H1 (cell line): ENCODE data around the gene KCNQ1. TPM values are rescaled to one million over a fixed set of nuclear protein-coding genes. Genes with fewer than 3 reads are reported as not detected.

Source experiments
- CTCF ChIA-PET: fragments of 300-600 bp; sonication (Branson Sonifier 250); formaldehyde crosslinking; loops from one replicate; lab custom pipeline; 2021; ENCODE audit not compliant: partially characterized antibody; lab: Charles Lee
- POLR2A ChIA-PET: fragments of 300-600 bp; sonication (Branson Sonifier 250); formaldehyde crosslinking; loops from one replicate; lab custom pipeline; 2021; ENCODE audit warnings: inconsistent platforms; ENCODE audit not compliant: partially characterized antibody; lab: Charles Lee
- DNase-seq, 2 experiments: peaks; one replicate each; pipeline versions ENCODE4 v3.0.0 to v3.0.0-alpha.2; 2010 to 2022; ENCODE audit warnings: low spot score in 2 of 2, low read depth in 1 of 2, mixed read lengths in 1 of 2
- FAIRE-seq: peaks from 2 replicates; lab custom pipeline; 2011; peaks lifted over from hg19 to GRCh38; lab: Jason Lieb, UNC
- H2AFZ ChIP-seq: 2 replicates; pipeline ENCODE4 v1.8.1; 2012; ENCODE audit warnings: low read length, inconsistent platforms
- H2AK5ac ChIP-seq: 2 replicates; pipeline ENCODE4 v1.6.1; 2013; ENCODE audit warnings: low read depth, low read length
- H2BK120ac ChIP-seq: replicated peaks from 2 replicates; pipeline ENCODE3; 2013; ENCODE audit warnings: low read depth, low read length, inconsistent platforms
- H2BK12ac ChIP-seq: 2 replicates; pipeline ENCODE4 v1.6.1; 2013; ENCODE audit warnings: low read depth, low read length
- H2BK15ac ChIP-seq: 2 replicates; pipeline ENCODE4 v1.6.1; 2013; ENCODE audit warnings: low read length
- H2BK20ac ChIP-seq: 2 replicates; pipeline ENCODE4 v1.6.1; 2013; ENCODE audit warnings: low read length
- H2BK5ac ChIP-seq: 2 replicates; pipeline ENCODE4 v1.6.1; 2013; ENCODE audit warnings: low read depth, low read length
- H3K14ac ChIP-seq: 2 replicates; pipeline ENCODE4 v1.6.1; 2013; ENCODE audit warnings: inconsistent platforms; ENCODE audit not compliant: insufficient read length
- H3K18ac ChIP-seq: 2 replicates; pipeline ENCODE4 v1.6.1; 2013; ENCODE audit warnings: low read length; ENCODE audit errors: extremely low read depth
- H3K23ac ChIP-seq: 2 replicates; pipeline ENCODE4 v1.6.1; 2013; ENCODE audit warnings: inconsistent platforms; ENCODE audit not compliant: insufficient read length
- H3K23me2 ChIP-seq: 2 replicates; pipeline ENCODE4 v1.6.1; 2013; ENCODE audit warnings: low read depth, low read length
- H3K27ac ChIP-seq: 2 replicates; pipeline ENCODE4 v1.6.1; 2011; ENCODE audit warnings: low read depth, low read length, inconsistent platforms
- H3K27me3 ChIP-seq, 4 experiments: replicated peaks in 1 of 4; 1 replicate in 1 of 4; 2 replicates in 3 of 4; pipeline versions ENCODE4 v1.6.1 to v1.8.1; 2011 to 2013; ENCODE audit warnings: low read length in 3 of 4, mild to moderate bottlenecking in 3 of 4, inconsistent platforms in 2 of 4, mixed read lengths in 2 of 4, moderate library complexity in 1 of 4; ENCODE audit not compliant: control insufficient read depth in 3 of 4, insufficient read depth in 3 of 4; ENCODE audit errors: extremely low read depth in 1 of 4
- H3K36me3 ChIP-seq, 4 experiments: 2 replicates each; pipeline versions ENCODE4 v1.6.1 to v1.8.1; 2011 to 2013; ENCODE audit warnings: mild to moderate bottlenecking in 4 of 4, low read length in 3 of 4, moderate library complexity in 2 of 4, control low read depth in 1 of 4, inconsistent platforms in 1 of 4; ENCODE audit not compliant: insufficient read depth in 4 of 4, control insufficient read depth in 2 of 4
- H3K4ac ChIP-seq: replicated peaks from 2 replicates; pipeline ENCODE3; 2013; ENCODE audit warnings: low read length, low read depth, mixed read lengths, inconsistent platforms; ENCODE audit not compliant: insufficient read length
- H3K4me1 ChIP-seq, 4 experiments: replicated peaks in 1 of 4; 1 replicate in 1 of 4; 2 replicates in 3 of 4; pipeline versions ENCODE4 v1.6.1 to v1.8.1; 2011 to 2013; ENCODE audit warnings: low read length in 3 of 4, inconsistent platforms in 2 of 4, mixed read lengths in 1 of 4; ENCODE audit not compliant: insufficient read depth in 4 of 4, control insufficient read depth in 3 of 4
- H3K4me2 ChIP-seq, 2 experiments: 2 replicates each; pipeline versions ENCODE4 v1.6.1 to v1.8.1; 2011 to 2013; ENCODE audit warnings: low read depth in 2 of 2, low read length in 2 of 2, control low read depth in 1 of 2, inconsistent platforms in 1 of 2, mild to moderate bottlenecking in 1 of 2; ENCODE audit not compliant: insufficient read depth in 1 of 2
- H3K4me3 ChIP-seq, 4 experiments: fragments of 200-600, 300-600 bp in 1 of 4; sonication (generic), shearing (Covaris generic), sonication (Bioruptor Twin) in 1 of 4; 2 replicates each; pipeline versions ENCODE4 v1.5.1 to v1.8.1; 2011 to 2016; ENCODE audit warnings: low read length in 4 of 4, low read depth in 3 of 4, control low read depth in 2 of 4, inconsistent platforms in 2 of 4, mild to moderate bottlenecking in 2 of 4, mixed read lengths in 1 of 4, moderate library complexity in 1 of 4; ENCODE audit not compliant: insufficient read depth in 2 of 4; ENCODE audit errors: extremely low read depth in 1 of 4
- H3K56ac ChIP-seq: replicated peaks from 2 replicates; pipeline ENCODE3; 2013; ENCODE audit warnings: low read depth, mild to moderate bottlenecking, mixed read lengths, low read length, inconsistent platforms; ENCODE audit not compliant: insufficient read length
- H3K79me1 ChIP-seq: 2 replicates; pipeline ENCODE4 v1.6.1; 2013; ENCODE audit warnings: low read depth, low read length, control low read depth
- H3K79me2 ChIP-seq, 2 experiments: 2 replicates each; pipeline versions ENCODE4 v1.6.1 to v1.8.1; 2012 to 2013; ENCODE audit warnings: low read length in 2 of 2, mild to moderate bottlenecking in 2 of 2, inconsistent platforms in 1 of 2; ENCODE audit not compliant: insufficient read depth in 2 of 2, control insufficient read depth in 1 of 2
- H3K9ac ChIP-seq, 4 experiments: replicated peaks in 1 of 4; 1 replicate in 1 of 4; 2 replicates in 3 of 4; pipeline versions ENCODE4 v1.6.1 to v1.8.1; 2011 to 2013; ENCODE audit warnings: low read depth in 3 of 4, low read length in 3 of 4, control low read depth in 2 of 4, mild to moderate bottlenecking in 2 of 4, moderate library complexity in 2 of 4, inconsistent platforms in 1 of 4; ENCODE audit errors: extremely low read depth in 1 of 4
- H3K9me3 ChIP-seq, 2 experiments: 2 replicates each; pipeline versions ENCODE4 v1.6.1 to v1.8.1; 2012 to 2013; ENCODE audit warnings: mild to moderate bottlenecking in 2 of 2, moderate library complexity in 2 of 2, control low read depth in 1 of 2, inconsistent platforms in 1 of 2, low read depth in 1 of 2, low read length in 1 of 2, mixed read lengths in 1 of 2; ENCODE audit not compliant: insufficient read depth in 2 of 2
- H4K20me1 ChIP-seq, 2 experiments: replicated peaks in 1 of 2; 2 replicates each; pipeline versions ENCODE3 to v1.8.1; 2011 to 2013; ENCODE audit warnings: inconsistent platforms in 2 of 2, low read length in 2 of 2, mild to moderate bottlenecking in 1 of 2; ENCODE audit not compliant: insufficient read depth in 2 of 2, control insufficient read depth in 1 of 2
- H4K5ac ChIP-seq: 2 replicates; pipeline ENCODE4 v1.6.1; 2013; ENCODE audit warnings: low read length, low read depth, mixed read lengths, inconsistent platforms; ENCODE audit not compliant: insufficient read length
- H4K8ac ChIP-seq: 2 replicates; pipeline ENCODE4 v1.8.0; 2013; ENCODE audit warnings: mild to moderate bottlenecking, moderate library complexity, low read length, inconsistent platforms; ENCODE audit not compliant: insufficient read depth; ENCODE audit errors: extremely low read depth
- H4K91ac ChIP-seq: replicated peaks from 2 replicates; pipeline ENCODE3; 2013; ENCODE audit warnings: low read length, mixed read lengths, inconsistent platforms; ENCODE audit not compliant: insufficient read length
- BACH1 ChIP-seq: IDR thresholded peaks from 2 replicates; pipeline ENCODE4 v1.6.1; 2012; ENCODE audit warnings: low read length, improper control_type of control experiment
- MAX ChIP-seq: IDR thresholded peaks from 2 replicates; pipeline ENCODE4 v1.6.1; 2012; ENCODE audit warnings: inconsistent platforms
- WGBS, 2 experiments: shearing (Covaris generic) in 1 of 2; methylation state at CpG; one replicate each; pipeline versions ENCODE4 v1.1.6 to v1.1.7; 2013 to 2015; ENCODE audit warnings: low lambda C conversion rate in 2 of 2, mixed read lengths in 2 of 2, inconsistent platforms in 1 of 2, low coverage in 1 of 2, missing lambda C conversion rate in 1 of 2; ENCODE audit not compliant: insufficient replicate concordance in 2 of 2, insufficient coverage in 1 of 2, insufficient read length in 1 of 2; ENCODE audit errors: extremely low coverage in 1 of 2, missing lambda C conversion rate in 1 of 2; 5-methylcytosine and 5-hydroxymethylcytosine counted together
- polyA plus RNA-seq, 7 experiments: library from polyadenylated mRNA; depleted of rRNA in 3 of 7; stranded (reverse) in 5 of 7; unstranded in 2 of 7; fragments of >200 nt in 5 of 7; fragments of 200-250 nt in 2 of 7; gene quantifications; 1 replicate in 5 of 7; 2 replicates in 1 of 7; 4 replicates in 1 of 7; pipeline versions ENCODE4 v1.2.1 to v1.2.3, GENCODE V29; 2011 to 2013; ENCODE audit warnings: missing spikeins in 2 of 7, mixed read lengths in 2 of 7
- total RNA-seq: library from RNA; stranded (reverse); fragmentation: NEBNext Ultra II Directional; extraction: Animal tissue kit (Norgen Biotek cat#: 25700); gene quantifications from 2 replicates; pipeline ENCODE4 v1.2.1, GENCODE V29; 2021

The KCNQ1 gene
- total and polyA plus RNA-seq, 2 of the 8 experiments (the other 6 are each of a cell fraction or from before 2014, with no cell fraction given) = 1.9 to 2.0 TPM

GRCh38 chr11:2644844-2645778 is 200.3 kb downstream of the KCNQ1 start:
- Histone ChIP-seq H3K36me3 (no peaks in the 10 kb centered on the region; a peak in 2 of 8 replicates), H2BK5ac (no peak overlapping the region; the same call in 1 of the 2 replicates), H3K9me3 (peaks cover 71 to 75% of the 10 kb centered on the region in 2 experiments), H3K4me2 (no peak overlapping the region), H4K91ac (no peak overlapping the region), H3K79me2 (no peaks in the 10 kb centered on the region), H3K23ac (no peak overlapping the region), H2AK5ac (no peak overlapping the region), H2BK20ac (no peak overlapping the region), H3K14ac (no peak overlapping the region), H4K20me1 (no peaks in the 10 kb centered on the region), H2BK15ac (no peak overlapping the region), H4K8ac (no peak overlapping the region), H3K27ac (no peak overlapping the region), H3K79me1 (no peaks in the 10 kb centered on the region), H3K27me3 (peaks cover 0 to 30% (median 12%) of the 10 kb centered on the region in 4 experiments; a peak in 6 of 7 replicates), H3K18ac (no peak overlapping the region), H2BK12ac (no peak overlapping the region), H3K4ac (no peak overlapping the region), H2AFZ (no peak overlapping the region), H3K56ac (no peak overlapping the region), H3K4me1 (no peaks in the 10 kb centered on the region), H3K9ac (no peak overlapping the region), H4K5ac (no peak overlapping the region), H2BK120ac (no peak overlapping the region), H3K4me3 (no peak overlapping the region; a peak in 1 of 8 replicates), H3K23me2 (no peaks in the 10 kb centered on the region)
- POLR2A ChIA-PET = interaction anchor here (0.6 kb wide), 1 partner anchor 243 kb away, joined by 3 read pairs; no protein-coding TSS in a partner anchor
- FAIRE-seq (no peak), DNase-seq (no peak)
- TF ChIP-seq BACH1 = no peak
- 0 out of 2 replicates have a peak, but pooled peaks have one; percentile 26 for TF ChIP-seq MAX
- CTCF ChIA-PET = interaction anchor here (1.3 to 1.6 kb wide), 2 partner anchors 28 to 243 kb away, joined by 3 to 4 read pairs; no protein-coding TSS in a partner anchor
- 97% methylated on average over 3 of the region's 4 CpGs; no CpG with 5 or more reads in 1 of the 2 experiments for WGBS, 2 experiments
